ENCODE results near the gene TDRD12. TPM values are rescaled to one million over a fixed set of nuclear protein-coding genes. Genes with fewer than 3 reads are reported as not detected.

Gene TDRD12
- total RNA-seq, 1 experiment from 2014 or later: 1.3 TPM

- no peak for TF ChIP-seq CTCF (conservative IDR thresholded peaks at IDR 0.05)
- Mint-ChIP-seq H3K27ac (no peak overlapping the region; a peak in 1 of 7 replicates), H3K36me3 (ENCODE audit: insufficient read depth in 1 of 3, low read depth in 3 of 3) (peaks cover 0 to 9% (median 2%) of the 10 kb centered on the region in 3 experiments; a peak in 2 of 7 replicates), H3K27me3 (ENCODE audit: low read depth) (no peaks in the 10 kb centered on the region), H3K4me1 (peaks cover 30% of the 10 kb centered on the region in 2 experiments), H3K9me3 (no peaks in the 10 kb centered on the region; a peak in 1 of 5 replicates), H3K4me3 (no peak overlapping the region; a peak in 1 of 5 replicates)
- Histone ChIP-seq H2AK5ac (ENCODE audit: insufficient read length, low read length) (no peak overlapping the region), H4K8ac (replicated peaks; ENCODE audit: insufficient read length, low read depth, low read length) (no peak overlapping the region), H3K4me1 (ENCODE audit: insufficient read depth, low read length) (no peaks in the 10 kb centered on the region), H2BK12ac (ENCODE audit: insufficient read length, low read depth, low read length) (no peak overlapping the region), H3K23ac (ENCODE audit: insufficient read length, low read depth, low read length) (no peak overlapping the region), H3K27ac (ENCODE audit: insufficient read length, low read depth, low read length) (no peak overlapping the region), H3K79me1 (ENCODE audit: insufficient read depth, low read depth, low read length, poor library complexity, severe bottlenecking) (no peaks in the 10 kb centered on the region), H3K56ac (ENCODE audit: insufficient read length, low read depth, low read length) (no peak overlapping the region), H2AFZ (ENCODE audit: low read length) (no peak overlapping the region), H2BK20ac (ENCODE audit: low read depth, low read length, poor library complexity, severe bottlenecking) (no peak overlapping the region), H3K23me2 (ENCODE audit: insufficient read length, low read depth, low read length, poor library complexity, severe bottlenecking) (no peaks in the 10 kb centered on the region), H4K5ac (ENCODE audit: insufficient read length, low read depth, low read length) (no peak overlapping the region), H3T11ph (ENCODE audit: low read length) (no peak overlapping the region), H3K14ac (ENCODE audit: insufficient read depth, low read length) (no peak overlapping the region), H4K20me1 (ENCODE audit: control insufficient read depth, insufficient read depth, insufficient read length) (no peaks in the 10 kb centered on the region), H3K79me2 (ENCODE audit: insufficient read depth, low read length) (no peaks in the 10 kb centered on the region), H3K4ac (ENCODE audit: low read depth, low read length) (no peak overlapping the region), H3K27me3 (ENCODE audit: insufficient read depth, low read length) (no peaks in the 10 kb centered on the region), H3K4me2 (ENCODE audit: insufficient read depth, insufficient read length, low read length) (no peak overlapping the region), H3K9me3 (ENCODE audit: control insufficient read depth, low read depth, low read length) (no peaks in the 10 kb centered on the region), H2BK5ac (ENCODE audit: insufficient read length, low read length) (no peak overlapping the region), H3K18ac (ENCODE audit: insufficient read length, low read depth, low read length) (no peak overlapping the region), H2BK15ac (ENCODE audit: low read depth, low read length) (no peak overlapping the region), H2BK120ac (ENCODE audit: low read depth, low read length, poor library complexity, severe bottlenecking) (no peak overlapping the region), H3K9ac (ENCODE audit: extremely low read depth, insufficient read length, low read length) (no peak overlapping the region), H4K91ac (ENCODE audit: insufficient read length, low read depth, low read length) (no peak overlapping the region)
- DNase-seq: no peak
- WGBS (ENCODE audit: extremely low coverage, insufficient read length, low lambda C conversion rate): no CpG with 5 or more reads among the region's 9 CpGs
These were observed 155.0 kb downstream of the TDRD12 start for GRCh38 chr19:32874605-32875004.

All from H9 (cell line).